OCI-LY1 (cell line): ENCODE data around the gene C2CD4A.

Experiments
- CTCF ChIP-seq: fragments of 200-600 bp; sonication (generic), shearing (Covaris generic); IDR thresholded peaks from 2 replicates; pipeline ENCODE4 v1.5.1; 2017; ENCODE audit warnings: mild to moderate bottlenecking, antibody characterized with exemption, low read length, moderate library complexity, mixed read lengths
- EZH2 ChIP-seq: fragments of 200-600 bp; sonication (generic), shearing (Covaris generic); IDR thresholded peaks from 2 replicates; pipeline ENCODE4 v1.8.0; 2017; ENCODE audit warnings: borderline replicate concordance, mixed run types, mild to moderate bottlenecking, antibody characterized with exemption, low read length, moderate library complexity, mixed read lengths

- TF ChIP-seq CTCF (no peak), EZH2 (no peak)
These were observed 769 bp downstream of the C2CD4A start for GRCh38 chr15:62067448-62068044.
